ENCODE measurements around the gene SLMAP. TPM values are rescaled to one million over a fixed set of nuclear protein-coding genes. Genes with fewer than 3 reads are reported as not detected.

SLMAP gene
- total RNA-seq, 2 donors from 2014 or later: 221 to 239 TPM

GRCh38 chr3:57808961-57809608 is 53.0 kb downstream of the SLMAP start:
- no peak for DNase-seq (ENCODE audit: low spot score)
- TF ChIP-seq CTCF (IDR thresholded peaks at IDR 0.05): no peak
- H3K9me3 ChIP-seq: no peaks in the 10 kb centered on the region
- no peak overlapping the region for H3K27ac ChIP-seq
- H3K4me1 ChIP-seq (ENCODE audit: control insufficient read depth in 1 of 2, low read depth in 2 of 2): peaks cover under 1 to 4% of the 10 kb centered on the region in 2 donors
- H3K36me3 ChIP-seq: no peaks in the 10 kb centered on the region
- H3K27me3 ChIP-seq (replicated peaks; ENCODE audit: insufficient read depth): no peaks in the 10 kb centered on the region
- H3K4me3 ChIP-seq: no peak overlapping the region
- ATAC-seq (ENCODE audit: insufficient number of reproducible peaks, low FRiP score, low read depth): no peak

- ATAC-seq (ENCODE audit: insufficient number of reproducible peaks, low FRiP score, low read depth) (no peak), DNase-seq (ENCODE audit: low spot score) (no peak)
- H3K36me3 ChIP-seq: no peaks in the 10 kb centered on the region
- no peaks in the 10 kb centered on the region for H3K4me1 ChIP-seq (ENCODE audit: control insufficient read depth in 1 of 2, low read depth in 2 of 2)
- no peaks in the 10 kb centered on the region for H3K9me3 ChIP-seq
- H3K4me3 ChIP-seq: no peak overlapping the region
- TF ChIP-seq CTCF (IDR thresholded peaks at IDR 0.05): no peak
- H3K27ac ChIP-seq: no peak overlapping the region
- H3K27me3 ChIP-seq (replicated peaks; ENCODE audit: insufficient read depth): no peaks in the 10 kb centered on the region
Observed at GRCh38 chr3:57809609-57809968, 53.5 kb downstream of the SLMAP start.

GRCh38 chr3:57810048-57810447 is 53.9 kb downstream of the SLMAP start:
- Histone ChIP-seq H3K4me1 (ENCODE audit: control insufficient read depth in 1 of 2, low read depth in 2 of 2) (no peaks in the 10 kb centered on the region), H3K36me3 (no peaks in the 10 kb centered on the region), H3K4me3 (no peak overlapping the region), H3K9me3 (no peaks in the 10 kb centered on the region), H3K27me3 (replicated peaks; ENCODE audit: insufficient read depth) (no peaks in the 10 kb centered on the region), H3K27ac (no peak overlapping the region)
- no peak for DNase-seq (ENCODE audit: low spot score)
- TF ChIP-seq CTCF (IDR thresholded peaks at IDR 0.05): no peak
- ATAC-seq (ENCODE audit: insufficient number of reproducible peaks, low FRiP score, low read depth): no peak

GRCh38 chr3:57810471-57811137 is 54.5 kb downstream of the SLMAP start:
- DNase-seq (ENCODE audit: low spot score) (no peak), ATAC-seq (ENCODE audit: insufficient number of reproducible peaks, low FRiP score, low read depth) (no peak)
- Histone ChIP-seq H3K27ac (no peak overlapping the region), H3K9me3 (no peaks in the 10 kb centered on the region), H3K4me3 (no peak overlapping the region), H3K27me3 (replicated peaks; ENCODE audit: insufficient read depth) (no peaks in the 10 kb centered on the region), H3K4me1 (ENCODE audit: control insufficient read depth in 1 of 2, low read depth in 2 of 2) (no peaks in the 10 kb centered on the region), H3K36me3 (no peaks in the 10 kb centered on the region)
- TF ChIP-seq CTCF (IDR thresholded peaks at IDR 0.05): no peak

- TF ChIP-seq CTCF (IDR thresholded peaks at IDR 0.05): no peak
- ATAC-seq (ENCODE audit: insufficient number of reproducible peaks, low FRiP score, low read depth) (no peak), DNase-seq (ENCODE audit: low spot score) (no peak)
- H3K4me1 ChIP-seq (ENCODE audit: control insufficient read depth in 1 of 2, low read depth in 2 of 2): peaks cover 0 to 18% of the 10 kb centered on the region in 2 donors
- H3K9me3 ChIP-seq: no peaks in the 10 kb centered on the region
- H3K27me3 ChIP-seq (replicated peaks; ENCODE audit: insufficient read depth): no peaks in the 10 kb centered on the region
- no peaks in the 10 kb centered on the region for H3K36me3 ChIP-seq
- no peak overlapping the region for H3K27ac ChIP-seq
- no peak overlapping the region for H3K4me3 ChIP-seq
Observed at GRCh38 chr3:57815036-57815435, 58.9 kb downstream of the SLMAP start.
